CD4-positive, alpha-beta T cell (primary cell): Measurements from ENCODE around the gene GRID1. TPM values are rescaled to one million over a fixed set of nuclear protein-coding genes. Genes with fewer than 3 reads are reported as not detected.

Source experiments
- ATAC-seq: fragments of 200-7000 bp; cut with Tn5 transposase; one replicate; pipeline ENCODE4 v1.10.0; 2022; ENCODE audit warnings: mild to moderate bottlenecking; ENCODE audit not compliant: poor library complexity
- CTCF ChIA-PET: fragments of 350-600 bp; sonication (Branson Sonifier 250); formaldehyde crosslinking; loops from one replicate; lab custom pipeline; 2021; ENCODE audit warnings: antibody characterized with exemption, inconsistent platforms; lab: Charles Lee
- POLR2A ChIA-PET: fragments of 350-600 bp; sonication (Branson Sonifier 250); formaldehyde crosslinking; loops from one replicate; lab custom pipeline; 2021; ENCODE audit warnings: antibody characterized with exemption, inconsistent platforms; lab: Charles Lee
- DNase-seq, 14 experiments: peaks; one replicate each; pipeline ENCODE4 v3.0.0-alpha.2; 2013 to 2020; ENCODE audit warnings: mixed read lengths in 2 of 14
- H3K27ac ChIP-seq, 2 donors: one replicate each; pipeline versions ENCODE4 v1.5.1 to v1.7.0; 2013; ENCODE audit warnings: low read length in 2 of 2, low read depth in 1 of 2, mild to moderate bottlenecking in 1 of 2
- H3K27me3 ChIP-seq, 2 experiments: 1 replicate in 1 of 2; 2 replicates in 1 of 2; pipeline versions ENCODE4 v1.6.1 to v1.7.0; 2013; ENCODE audit warnings: low read length in 2 of 2, control low read depth in 1 of 2, mild to moderate bottlenecking in 1 of 2, moderate library complexity in 1 of 2; ENCODE audit not compliant: insufficient read depth in 2 of 2, control insufficient read depth in 1 of 2
- H3K36me3 ChIP-seq: one replicate; pipeline ENCODE4 v1.6.1; 2013; ENCODE audit warnings: low read length, control low read depth; ENCODE audit not compliant: insufficient read depth
- H3K4me1 ChIP-seq: one replicate; pipeline ENCODE4 v1.6.1; 2013; ENCODE audit warnings: low read length, control low read depth; ENCODE audit not compliant: insufficient read depth
- H3K4me3 ChIP-seq: one replicate; pipeline ENCODE4 v1.5.1; 2013; ENCODE audit warnings: mild to moderate bottlenecking, low read length, moderate library complexity
- H3K9me3 ChIP-seq, 2 experiments: 1 replicate in 1 of 2; 2 replicates in 1 of 2; pipeline versions ENCODE4 v1.6.1 to v1.7.0; 2013; ENCODE audit warnings: low read length in 2 of 2, mild to moderate bottlenecking in 2 of 2, control low read depth in 1 of 2, moderate library complexity in 1 of 2; ENCODE audit not compliant: control insufficient read depth in 1 of 2, insufficient read depth in 1 of 2
- H3K27ac Mint-ChIP-seq: one replicate; pipeline ENCODE4 v1.8.0; 2020; ENCODE audit warnings: mixed read lengths
- H3K27me3 Mint-ChIP-seq: one replicate; pipeline ENCODE4 v1.8.0; 2021; ENCODE audit warnings: mixed read lengths
- H3K36me3 Mint-ChIP-seq: one replicate; pipeline ENCODE4 v1.8.0; 2021; ENCODE audit warnings: low read depth, mixed read lengths
- H3K4me1 Mint-ChIP-seq: one replicate; pipeline ENCODE4 v1.8.0; 2021; ENCODE audit warnings: low read depth, mixed read lengths
- H3K4me3 Mint-ChIP-seq: one replicate; pipeline ENCODE4 v1.8.0; 2020; ENCODE audit warnings: mild to moderate bottlenecking, mixed read lengths
- H3K9me3 Mint-ChIP-seq: one replicate; pipeline ENCODE4 v1.8.0; 2020; ENCODE audit warnings: mixed read lengths
- CTCF ChIP-seq: fragments of 200-600 bp; IDR thresholded peaks from one replicate; pipeline ENCODE4 v1.8.0; 2022; ENCODE audit warnings: antibody characterized with exemption, mild to moderate bottlenecking
- intact Hi-C, 2 experiments: fragments of 100-400 bp; cut with DNase I in 1 of 2; cut with micrococcal nuclease in 1 of 2; formaldehyde crosslinking; loops; one replicate each; pipeline versions ENCODE4 v1.15.1 to v1.9.0; 2023 to 2025; cut with DNase I, micrococcal nuclease
- total RNA-seq, 174 experiments: library from RNA in 2 of 174; stranded (reverse) in 2 of 174; gene quantifications; one replicate each; pipeline ENCODE4 v1.2.3 and lab custom pipeline; 2021 to 2026

The GRID1 gene
- total RNA-seq, 2 experiments from 2014 or later, result not detected

GRCh38 chr10:86024281-86025041 lies 342.1 kb downstream of the GRID1 start:
- Histone ChIP-seq H3K4me1 (no peaks in the 10 kb centered on the region), H3K27me3 (no peaks in the 10 kb centered on the region), H3K27ac (no peak overlapping the region), H3K4me3 (no peak overlapping the region), H3K9me3 (no peaks in the 10 kb centered on the region), H3K36me3 (no peaks in the 10 kb centered on the region)
- H3K9me3 Mint-ChIP-seq, result no peaks in the 10 kb centered on the region
- H3K4me3 Mint-ChIP-seq, result no peak overlapping the region
- H3K27ac Mint-ChIP-seq, result no peak overlapping the region
- no peak for TF ChIP-seq CTCF
- intact Hi-C loops, result no loop called here
- ChIA-PET CTCF (no interaction called here), POLR2A (no interaction called here)
- H3K4me1 Mint-ChIP-seq, result no peaks in the 10 kb centered on the region
- H3K27me3 Mint-ChIP-seq, result no peaks in the 10 kb centered on the region
- DNase-seq, result no peak
- H3K36me3 Mint-ChIP-seq, result no peaks in the 10 kb centered on the region
- ATAC-seq, result no peak

GRCh38 chr10:86023931-86024280 lies 342.7 kb downstream of the GRID1 start:
- intact Hi-C loops, result no loop called here
- Histone ChIP-seq H3K4me1 (no peaks in the 10 kb centered on the region), H3K36me3 (no peaks in the 10 kb centered on the region), H3K27ac (no peak overlapping the region), H3K27me3 (no peaks in the 10 kb centered on the region), H3K4me3 (no peak overlapping the region), H3K9me3 (no peaks in the 10 kb centered on the region)
- H3K27me3 Mint-ChIP-seq, result no peaks in the 10 kb centered on the region
- ATAC-seq, result no peak
- DNase-seq, result no peak
- H3K4me3 Mint-ChIP-seq, result no peak overlapping the region
- no peaks in the 10 kb centered on the region for H3K9me3 Mint-ChIP-seq
- no peaks in the 10 kb centered on the region for H3K4me1 Mint-ChIP-seq
- POLR2A ChIA-PET, result no interaction called here
- H3K36me3 Mint-ChIP-seq, result no peaks in the 10 kb centered on the region
- no peak overlapping the region for H3K27ac Mint-ChIP-seq
- TF ChIP-seq CTCF, result no peak
- CTCF ChIA-PET, result no interaction called here

- Mint-ChIP-seq H3K27me3 (no peaks in the 10 kb centered on the region), H3K4me1 (no peaks in the 10 kb centered on the region), H3K27ac (no peak overlapping the region), H3K9me3 (no peaks in the 10 kb centered on the region), H3K4me3 (no peak overlapping the region), H3K36me3 (no peaks in the 10 kb centered on the region)
- ChIA-PET POLR2A (no interaction called here), CTCF (no interaction called here)
- Histone ChIP-seq H3K27me3 (no peaks in the 10 kb centered on the region), H3K4me1 (no peaks in the 10 kb centered on the region), H3K36me3 (no peaks in the 10 kb centered on the region), H3K4me3 (no peak overlapping the region), H3K27ac (no peak overlapping the region), H3K9me3 (no peaks in the 10 kb centered on the region)
- ATAC-seq, result no peak
- intact Hi-C loops, result no loop called here
- no peak for TF ChIP-seq CTCF
- DNase-seq, result no peak
Observed at GRCh38 chr10:86023336-86023735, 343.3 kb downstream of the GRID1 start.
